MG63 (cell line): Measurements from ENCODE around the gene PPM1L. TPM values are rescaled to one million over a fixed set of nuclear protein-coding genes. Genes with fewer than 3 reads are reported as not detected.
"Not testable (repeated sequence)": the region's sequence is repeated elsewhere in the genome, so short reads cannot be mapped to it uniquely, and the experiment has no call there.

Experiments used
- DNase-seq: peaks from one replicate; pipeline ENCODE4 v3.0.0-alpha.2; 2020
- H3K27me3 ChIP-seq: fragments of 250-450 bp; sonication (Bioruptor Pico); 2 replicates; pipeline ENCODE4 v1.5.1; 2020; ENCODE audit warnings: mild to moderate bottlenecking, moderate library complexity
- H3K36me3 ChIP-seq: fragments of 250-450 bp; sonication (Bioruptor Pico); 2 replicates; pipeline ENCODE4 v1.5.1; 2020; ENCODE audit warnings: mild to moderate bottlenecking, moderate library complexity
- H3K4me3 ChIP-seq: fragments of 250-450 bp; sonication (Bioruptor Pico); 2 replicates; pipeline ENCODE4 v1.5.1; 2020; ENCODE audit warnings: mild to moderate bottlenecking, moderate library complexity
- H3K9me3 ChIP-seq: fragments of 250-450 bp; sonication (Bioruptor Pico); 2 replicates; pipeline ENCODE4 v1.5.1; 2020; ENCODE audit warnings: mild to moderate bottlenecking, moderate library complexity
- total RNA-seq: library from RNA; depleted of rRNA; stranded (reverse); fragments of >200 nt; shearing (Covaris generic); gene quantifications from 2 replicates; pipeline ENCODE4 v1.2.3, GENCODE V29; 2014; ENCODE audit warnings: low replicate concordance

PPM1L gene
- total RNA-seq, 1 experiment from 2014 or later, result not detected

DNA sequence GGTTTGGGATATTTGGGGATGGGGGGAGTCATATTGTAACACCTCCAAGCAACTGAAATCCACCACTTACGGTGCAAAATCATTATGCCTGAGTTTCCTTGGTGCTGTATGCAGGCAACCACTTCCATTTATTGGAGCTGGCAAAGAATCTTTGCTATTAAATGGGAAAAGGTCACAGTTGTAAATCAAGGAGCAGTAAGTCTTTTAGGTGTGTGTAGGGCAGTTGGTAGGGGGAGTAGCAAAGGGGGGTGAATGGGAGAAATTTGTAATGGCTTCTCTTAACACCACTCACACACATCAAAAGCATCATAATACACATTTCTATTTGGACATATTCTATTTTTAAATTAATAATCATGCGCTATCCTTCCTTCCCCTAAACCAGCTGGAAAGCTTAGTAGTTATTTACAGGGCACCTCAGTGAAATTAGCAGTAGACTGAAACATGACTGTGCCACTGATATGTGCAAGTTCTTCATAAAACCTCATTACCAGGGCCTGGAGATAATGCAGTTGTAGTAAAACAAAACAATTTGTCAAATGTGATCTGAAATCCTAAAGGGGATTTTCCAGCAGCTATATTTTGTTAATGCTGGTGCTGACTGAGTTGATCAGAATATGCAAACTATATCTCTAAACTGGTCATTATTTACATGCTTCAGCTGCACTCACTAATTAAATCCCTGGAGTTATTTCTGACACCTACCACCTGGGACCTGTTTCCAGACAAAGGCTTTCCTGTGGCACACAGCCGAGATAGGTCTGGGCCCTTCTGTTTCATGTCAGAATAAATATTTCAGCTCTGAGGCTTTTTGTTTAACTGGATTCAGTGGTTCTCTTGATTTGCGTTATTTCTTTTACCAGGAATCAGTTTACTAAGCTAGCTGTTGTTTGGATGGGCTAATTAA is 259.1 kb downstream of the PPM1L start:
- DNase-seq, result no peak
- Histone ChIP-seq H3K36me3 (no peaks in the 10 kb centered on the region), H3K4me3 (no peak overlapping the region), H3K9me3 (no peaks in the 10 kb centered on the region; the same call in 1 of the 2 replicates), H3K27me3 (no peaks in the 10 kb centered on the region)

- no peaks in the 10 kb centered on the region; the same call in 1 of the 2 replicates for H3K9me3 ChIP-seq
- no peak overlapping the region for H3K4me3 ChIP-seq
- no peaks in the 10 kb centered on the region for H3K27me3 ChIP-seq
- no peak for DNase-seq
- no peaks in the 10 kb centered on the region for H3K36me3 ChIP-seq
Observed at GRCh38 chr3:161016417-161017313, 260.6 kb downstream of the PPM1L start.

- DNase-seq, result no peak
Observed at GRCh38 chr3:161017971-161018370, 261.9 kb downstream of the PPM1L start.

GRCh38 chr3:161020256-161020655 is 264.2 kb downstream of the PPM1L start:
- no peak for DNase-seq
- Histone ChIP-seq H3K36me3 (no peaks in the 10 kb centered on the region), H3K9me3 (peaks cover 18% of the 10 kb centered on the region), H3K4me3 (no peak overlapping the region), H3K27me3 (no peaks in the 10 kb centered on the region)

More at GRCh38 chr3:161017971-161018370, 261.9 kb downstream of the PPM1L start:
- no peaks in the 10 kb centered on the region for H3K27me3 ChIP-seq
- H3K36me3 ChIP-seq, result no peaks in the 10 kb centered on the region
- H3K4me3 ChIP-seq, result no peak overlapping the region
- H3K9me3 ChIP-seq, result peaks cover 8% of the 10 kb centered on the region

GRCh38 chr3:161025911-161026310 is 269.9 kb downstream of the PPM1L start:
- Histone ChIP-seq H3K9me3 (peaks cover 18% of the 10 kb centered on the region), H3K36me3 (no peaks in the 10 kb centered on the region), H3K27me3 (no peaks in the 10 kb centered on the region), H3K4me3 (no peak overlapping the region)
- no peak for DNase-seq

DNA sequence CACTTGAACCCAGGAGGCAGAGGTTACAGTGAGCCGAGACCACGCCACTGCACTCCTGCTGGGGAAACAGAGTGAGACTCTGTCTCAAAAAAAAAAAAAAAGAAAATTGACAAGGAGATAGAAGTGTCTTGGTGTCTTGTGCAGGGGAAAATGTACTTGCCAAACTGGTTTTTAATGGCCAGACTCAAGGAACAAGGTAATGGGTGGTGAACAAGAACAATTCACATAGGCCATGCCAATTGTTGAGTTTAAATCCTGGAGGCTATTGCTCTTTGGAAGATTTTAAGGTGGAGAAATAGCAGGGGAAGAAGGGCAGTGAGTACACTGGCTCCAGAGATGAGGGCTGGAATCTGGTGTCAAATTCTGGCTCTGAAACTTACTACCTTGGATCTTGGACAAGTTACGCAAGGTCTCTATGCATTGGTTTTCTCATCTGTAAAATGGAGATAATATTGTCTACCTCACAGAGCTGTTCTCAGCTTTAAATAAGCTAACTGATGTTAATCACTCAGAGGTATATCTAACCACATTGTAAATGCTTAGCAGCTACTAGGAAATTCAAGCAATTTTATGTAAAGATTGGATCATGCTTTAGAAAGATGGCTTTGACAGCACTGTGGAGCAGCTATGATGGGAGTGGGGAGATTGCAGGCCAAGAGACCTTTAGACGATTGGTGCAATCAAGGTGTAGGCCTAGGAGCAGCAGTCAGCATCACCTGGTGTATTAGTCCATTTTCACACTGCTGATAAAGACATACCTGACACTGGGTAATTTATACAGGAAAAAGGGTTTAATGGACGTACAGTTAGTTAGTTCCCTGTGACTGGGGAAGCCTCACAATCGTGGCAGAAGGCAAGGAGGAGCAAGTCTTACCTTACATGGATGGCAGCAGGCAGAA is 270.8 kb downstream of the PPM1L start:
- DNase-seq, result no peak
- Histone ChIP-seq H3K27me3 (no peaks in the 10 kb centered on the region), H3K4me3 (no peak overlapping the region), H3K36me3 (no peaks in the 10 kb centered on the region), H3K9me3 (peaks cover 18% of the 10 kb centered on the region)

GRCh38 chr3:161028555-161029153 is 272.6 kb downstream of the PPM1L start:
- peaks cover 3% of the 10 kb centered on the region; the same call in 1 of the 2 replicates for H3K9me3 ChIP-seq
- no peak for DNase-seq

DNA sequence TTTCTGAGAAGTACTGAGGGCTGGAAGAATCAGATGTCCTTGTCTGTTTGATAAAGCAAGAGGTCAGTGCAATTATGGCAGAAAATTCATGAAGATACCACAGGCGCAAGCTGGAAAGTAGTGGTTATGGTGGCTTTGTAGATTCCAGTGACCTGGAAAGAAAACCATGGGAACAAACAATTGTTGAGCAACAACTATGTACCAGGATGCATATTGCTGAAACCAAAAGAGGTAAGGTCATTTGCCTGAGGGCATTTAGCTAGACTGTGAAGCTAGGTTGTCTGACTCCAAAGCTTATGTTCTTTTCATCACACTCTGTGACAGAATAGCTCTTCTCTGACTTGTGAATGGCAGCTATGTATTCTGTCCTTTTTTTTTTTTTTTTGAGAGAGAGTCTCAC is 275.1 kb downstream of the PPM1L start:
- Histone ChIP-seq H3K27me3 (no peaks in the 10 kb centered on the region), H3K36me3 (no peaks in the 10 kb centered on the region), H3K9me3 (no peaks in the 10 kb centered on the region), H3K4me3 (no peak overlapping the region)
- no peak for DNase-seq

More at GRCh38 chr3:161028555-161029153, 272.6 kb downstream of the PPM1L start:
- no peaks in the 10 kb centered on the region for H3K27me3 ChIP-seq
- H3K36me3 ChIP-seq, result no peaks in the 10 kb centered on the region
- no peak overlapping the region for H3K4me3 ChIP-seq

DNA sequence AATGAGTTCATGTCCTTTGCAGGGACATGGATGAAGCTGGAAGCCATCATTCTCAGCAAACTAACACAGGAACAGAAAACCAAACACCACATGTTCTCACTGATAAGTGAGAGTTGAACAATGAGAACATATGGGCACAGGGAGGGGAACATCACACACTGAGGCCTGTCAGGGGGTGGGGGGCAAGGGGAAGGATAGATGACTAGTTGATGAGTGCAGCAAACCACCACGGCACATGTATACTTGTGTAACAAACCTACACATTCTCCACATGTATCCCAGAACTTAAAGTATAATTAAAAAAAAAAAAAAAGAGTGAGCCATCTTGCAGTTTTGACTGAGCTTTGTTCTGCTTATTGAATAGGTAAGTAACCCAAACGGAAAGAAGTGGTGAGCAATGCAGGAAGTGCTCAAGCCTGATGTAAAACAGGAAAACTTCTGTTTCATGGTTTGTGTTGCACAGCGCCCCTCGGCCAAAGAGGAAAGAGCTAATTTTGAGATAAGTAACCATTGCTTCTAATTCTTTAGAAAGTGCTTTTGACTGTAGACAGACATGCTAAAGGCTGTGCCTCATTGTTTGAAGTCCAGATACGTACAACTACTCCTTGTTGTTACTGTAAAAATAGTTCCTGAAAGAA is 279.0 kb downstream of the PPM1L start:
- H3K36me3 ChIP-seq, H3K9me3 ChIP-seq, DNase-seq, H3K4me3 ChIP-seq, H3K27me3 ChIP-seq: not testable (repeated sequence)

DNA sequence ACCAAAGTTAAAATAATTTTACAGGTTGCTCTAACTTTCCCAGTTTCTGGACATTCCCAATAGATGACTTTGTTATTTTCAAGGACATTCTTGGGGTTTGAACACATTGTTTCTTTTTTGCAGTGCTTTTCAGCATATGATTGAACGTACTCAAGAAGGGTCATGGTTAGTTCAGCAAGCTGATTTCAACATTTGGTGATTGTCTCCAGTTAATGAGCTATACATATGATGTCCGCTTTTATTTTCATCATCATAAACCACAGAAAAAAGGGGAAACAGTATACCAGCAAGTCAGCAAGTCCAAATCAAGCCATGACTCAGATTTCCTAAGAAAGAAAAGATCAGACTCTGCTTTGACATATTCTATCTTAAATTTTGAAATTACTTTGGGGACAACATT is 279.7 kb downstream of the PPM1L start:
- no peaks in the 10 kb centered on the region for H3K36me3 ChIP-seq
- H3K9me3 ChIP-seq, result no peaks in the 10 kb centered on the region
- no peak for DNase-seq

GRCh38 chr3:161038725-161039124 is 282.7 kb downstream of the PPM1L start:
- no peak for DNase-seq
- Histone ChIP-seq H3K4me3 (no peak overlapping the region), H3K27me3 (no peaks in the 10 kb centered on the region), H3K9me3 (no peaks in the 10 kb centered on the region), H3K36me3 (no peaks in the 10 kb centered on the region)

More for the DNA sequence above, 279.7 kb downstream of the PPM1L start:
- H3K4me3 ChIP-seq, result no peak overlapping the region
- H3K27me3 ChIP-seq, result no peaks in the 10 kb centered on the region

DNA sequence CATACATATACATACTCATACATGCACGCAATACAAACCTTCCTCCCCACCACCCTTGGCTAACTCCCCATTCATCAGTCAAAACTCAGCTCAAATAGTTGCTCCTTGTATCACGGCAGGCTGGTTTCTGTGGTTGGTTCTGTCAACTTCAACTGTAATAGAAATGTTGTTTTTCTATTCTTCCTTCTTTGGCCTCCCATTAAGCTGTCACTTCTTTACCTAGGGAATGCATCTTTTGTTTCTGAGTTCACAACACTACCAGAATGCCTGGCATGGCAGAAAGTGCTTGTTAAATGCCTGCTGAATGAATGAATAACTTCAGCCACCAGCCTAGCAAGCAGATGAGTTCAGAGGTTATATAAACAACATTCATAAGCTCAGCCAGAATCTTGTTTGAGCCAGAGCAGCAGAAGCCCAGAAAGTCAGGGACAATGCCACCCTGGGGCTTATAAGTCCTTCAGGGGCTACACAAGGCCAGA is 286.0 kb downstream of the PPM1L start:
- Histone ChIP-seq H3K36me3 (no peaks in the 10 kb centered on the region), H3K27me3 (no peaks in the 10 kb centered on the region), H3K4me3 (no peak overlapping the region), H3K9me3 (no peaks in the 10 kb centered on the region)
- peak; percentile 5 for DNase-seq

- H3K4me3 ChIP-seq, result no peak overlapping the region
- H3K9me3 ChIP-seq, result peaks cover 3% of the 10 kb centered on the region
- no peak for DNase-seq
- no peaks in the 10 kb centered on the region for H3K36me3 ChIP-seq
- H3K27me3 ChIP-seq, result no peaks in the 10 kb centered on the region
Observed at GRCh38 chr3:161043336-161044035, 287.5 kb downstream of the PPM1L start.

DNA sequence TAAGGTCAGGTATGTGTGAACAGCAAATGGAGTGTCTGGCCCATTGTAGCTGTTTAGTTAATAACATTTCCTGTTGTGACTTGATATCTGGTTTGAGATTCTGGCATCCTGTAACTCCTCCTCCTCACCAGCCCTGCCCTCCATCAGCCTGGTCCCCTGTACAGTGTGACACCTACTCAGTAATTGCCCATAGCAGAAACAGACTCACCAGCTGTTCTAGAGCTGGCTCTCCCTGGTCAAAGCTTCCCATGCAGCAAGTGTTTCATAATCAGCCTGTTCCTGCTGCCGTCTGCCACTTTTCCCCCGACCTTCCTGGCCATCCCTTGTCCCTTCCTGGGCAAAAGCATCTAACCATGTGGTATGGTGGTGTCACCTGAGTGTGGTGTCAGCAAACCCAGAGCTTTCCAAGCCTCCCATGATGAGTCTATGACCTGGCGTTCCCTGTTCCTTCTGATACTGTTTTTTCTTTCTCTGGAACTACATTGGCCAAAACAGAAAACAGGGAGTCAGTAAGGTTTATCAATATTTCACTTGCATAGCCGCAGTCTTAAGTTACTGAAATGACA is 293.7 kb downstream of the PPM1L start:
- DNase-seq, result no peak
- Histone ChIP-seq H3K36me3 (no peaks in the 10 kb centered on the region), H3K4me3 (no peak overlapping the region), H3K9me3 (peaks cover 3% of the 10 kb centered on the region), H3K27me3 (no peaks in the 10 kb centered on the region)

GRCh38 chr3:161050935-161051334 is 294.9 kb downstream of the PPM1L start:
- no peak overlapping the region for H3K4me3 ChIP-seq
- DNase-seq, result no peak
- peaks cover 3% of the 10 kb centered on the region for H3K9me3 ChIP-seq
- no peaks in the 10 kb centered on the region for H3K27me3 ChIP-seq
- H3K36me3 ChIP-seq, result no peaks in the 10 kb centered on the region
